Osteocyte (in vitro differentiated cells): ENCODE measurements around the gene CCDC197. TPM values are rescaled to one million over a fixed set of nuclear protein-coding genes. Genes with fewer than 3 reads are reported as not detected.

Experiments
- DNase-seq: peaks from one replicate; pipeline ENCODE4 v3.0.0; 2021; ENCODE audit warnings: mixed read lengths; ENCODE audit not compliant: unreplicated experiment; ENCODE audit errors: extremely low spot score
- H3K27ac Mint-ChIP-seq: one replicate; pipeline ENCODE4 v1.8.0; 2021; ENCODE audit warnings: mild to moderate bottlenecking, mixed read lengths; ENCODE audit not compliant: unreplicated experiment
- H3K27me3 Mint-ChIP-seq: one replicate; pipeline ENCODE4 v1.8.0; 2021; ENCODE audit warnings: mixed read lengths; ENCODE audit not compliant: unreplicated experiment
- H3K36me3 Mint-ChIP-seq: one replicate; pipeline ENCODE4 v1.8.0; 2021; ENCODE audit warnings: mixed read lengths; ENCODE audit not compliant: unreplicated experiment
- H3K4me1 Mint-ChIP-seq: one replicate; pipeline ENCODE4 v1.8.0; 2021; ENCODE audit warnings: mixed read lengths; ENCODE audit not compliant: unreplicated experiment
- H3K4me3 Mint-ChIP-seq: one replicate; pipeline ENCODE4 v1.8.0; 2021; ENCODE audit warnings: mild to moderate bottlenecking, moderate library complexity, mixed read lengths; ENCODE audit not compliant: unreplicated experiment
- H3K9me3 Mint-ChIP-seq: one replicate; pipeline ENCODE4 v1.8.0; 2021; ENCODE audit warnings: mixed read lengths; ENCODE audit not compliant: unreplicated experiment
- CTCF ChIP-seq: fragments of 200-600 bp; sonication (generic); IDR thresholded peaks from 2 replicates; pipeline ENCODE4 v1.5.0; 2021; ENCODE audit warnings: antibody characterized with exemption, mild to moderate bottlenecking, moderate library complexity
- total RNA-seq: library from RNA; stranded (reverse); gene quantifications from 2 replicates; pipeline ENCODE4 v1.2.1, GENCODE V29; 2021

The CCDC197 gene
- total RNA-seq, 1 donor from 2014 or later = not detected

- no peak overlapping the region for H3K27ac Mint-ChIP-seq
These were observed 49.7 kb downstream of the CCDC197 start for GRCh38 chr14:94046696-94047250.

GRCh38 chr14:94047581-94047980 lies 50.5 kb downstream of the CCDC197 start:
- H3K27ac Mint-ChIP-seq = no peak overlapping the region
- DNase-seq = no peak
- H3K9me3 Mint-ChIP-seq = no peaks in the 10 kb centered on the region
- H3K4me3 Mint-ChIP-seq = no peak overlapping the region
- H3K27me3 Mint-ChIP-seq = no peaks in the 10 kb centered on the region
- no peak for TF ChIP-seq CTCF
- no peaks in the 10 kb centered on the region for H3K4me1 Mint-ChIP-seq
- H3K36me3 Mint-ChIP-seq = peaks cover 30% of the 10 kb centered on the region

More at GRCh38 chr14:94046696-94047250, 49.7 kb downstream of the CCDC197 start:
- peaks cover 23% of the 10 kb centered on the region for H3K36me3 Mint-ChIP-seq
- no peak for DNase-seq
- TF ChIP-seq CTCF = no peak
- H3K27me3 Mint-ChIP-seq = no peaks in the 10 kb centered on the region
- H3K4me1 Mint-ChIP-seq = no peaks in the 10 kb centered on the region
- no peaks in the 10 kb centered on the region for H3K9me3 Mint-ChIP-seq
- H3K4me3 Mint-ChIP-seq = no peak overlapping the region

- no peak overlapping the region for H3K4me3 Mint-ChIP-seq
- no peak for TF ChIP-seq CTCF
- H3K36me3 Mint-ChIP-seq = peaks cover 37% of the 10 kb centered on the region
- H3K27ac Mint-ChIP-seq = no peak overlapping the region
- H3K9me3 Mint-ChIP-seq = no peaks in the 10 kb centered on the region
- H3K4me1 Mint-ChIP-seq = no peaks in the 10 kb centered on the region
- H3K27me3 Mint-ChIP-seq = no peaks in the 10 kb centered on the region
- DNase-seq = peak; percentile 75
These were observed 51.9 kb downstream of the CCDC197 start for GRCh38 chr14:94048691-94049624.

- TF ChIP-seq CTCF = no peak
- no peaks in the 10 kb centered on the region for H3K9me3 Mint-ChIP-seq
- H3K27me3 Mint-ChIP-seq = no peaks in the 10 kb centered on the region
- H3K4me3 Mint-ChIP-seq = no peak overlapping the region
- H3K36me3 Mint-ChIP-seq = peaks cover 43% of the 10 kb centered on the region
- peak; percentile 32 for DNase-seq
- no peaks in the 10 kb centered on the region for H3K4me1 Mint-ChIP-seq
- H3K27ac Mint-ChIP-seq = no peak overlapping the region
These were observed 52.5 kb downstream of the CCDC197 start for GRCh38 chr14:94049625-94050023.

- H3K9me3 Mint-ChIP-seq = no peaks in the 10 kb centered on the region
- DNase-seq = peak; percentile 32
- TF ChIP-seq CTCF = no peak
- peaks cover 45% of the 10 kb centered on the region for H3K36me3 Mint-ChIP-seq
- no peak overlapping the region for H3K27ac Mint-ChIP-seq
- H3K4me1 Mint-ChIP-seq = no peaks in the 10 kb centered on the region
- no peaks in the 10 kb centered on the region for H3K27me3 Mint-ChIP-seq
- H3K4me3 Mint-ChIP-seq = no peak overlapping the region
These were observed 53.3 kb downstream of the CCDC197 start for GRCh38 chr14:94050231-94050880.
